Posterior cingulate gyrus (tissue), 11 donors: ENCODE data around the gene CEP192.
"Not testable (repeated sequence)": the region's sequence is repeated elsewhere in the genome, so short reads cannot be mapped to it uniquely, and the experiment has no call there.

Experiments used
- DNase-seq, 10 donors: peaks; one replicate each; pipeline versions ENCODE4 v3.0.0 to v3.0.0-alpha.2; 2020 to 2021; ENCODE audit warnings: mixed read lengths in 3 of 10
- intact Hi-C: fragments of 100-400 bp; cut with DNase I; formaldehyde crosslinking; loops from one replicate; pipeline ENCODE4 v1.15.1; 2023

CEP192 gene, protein sequence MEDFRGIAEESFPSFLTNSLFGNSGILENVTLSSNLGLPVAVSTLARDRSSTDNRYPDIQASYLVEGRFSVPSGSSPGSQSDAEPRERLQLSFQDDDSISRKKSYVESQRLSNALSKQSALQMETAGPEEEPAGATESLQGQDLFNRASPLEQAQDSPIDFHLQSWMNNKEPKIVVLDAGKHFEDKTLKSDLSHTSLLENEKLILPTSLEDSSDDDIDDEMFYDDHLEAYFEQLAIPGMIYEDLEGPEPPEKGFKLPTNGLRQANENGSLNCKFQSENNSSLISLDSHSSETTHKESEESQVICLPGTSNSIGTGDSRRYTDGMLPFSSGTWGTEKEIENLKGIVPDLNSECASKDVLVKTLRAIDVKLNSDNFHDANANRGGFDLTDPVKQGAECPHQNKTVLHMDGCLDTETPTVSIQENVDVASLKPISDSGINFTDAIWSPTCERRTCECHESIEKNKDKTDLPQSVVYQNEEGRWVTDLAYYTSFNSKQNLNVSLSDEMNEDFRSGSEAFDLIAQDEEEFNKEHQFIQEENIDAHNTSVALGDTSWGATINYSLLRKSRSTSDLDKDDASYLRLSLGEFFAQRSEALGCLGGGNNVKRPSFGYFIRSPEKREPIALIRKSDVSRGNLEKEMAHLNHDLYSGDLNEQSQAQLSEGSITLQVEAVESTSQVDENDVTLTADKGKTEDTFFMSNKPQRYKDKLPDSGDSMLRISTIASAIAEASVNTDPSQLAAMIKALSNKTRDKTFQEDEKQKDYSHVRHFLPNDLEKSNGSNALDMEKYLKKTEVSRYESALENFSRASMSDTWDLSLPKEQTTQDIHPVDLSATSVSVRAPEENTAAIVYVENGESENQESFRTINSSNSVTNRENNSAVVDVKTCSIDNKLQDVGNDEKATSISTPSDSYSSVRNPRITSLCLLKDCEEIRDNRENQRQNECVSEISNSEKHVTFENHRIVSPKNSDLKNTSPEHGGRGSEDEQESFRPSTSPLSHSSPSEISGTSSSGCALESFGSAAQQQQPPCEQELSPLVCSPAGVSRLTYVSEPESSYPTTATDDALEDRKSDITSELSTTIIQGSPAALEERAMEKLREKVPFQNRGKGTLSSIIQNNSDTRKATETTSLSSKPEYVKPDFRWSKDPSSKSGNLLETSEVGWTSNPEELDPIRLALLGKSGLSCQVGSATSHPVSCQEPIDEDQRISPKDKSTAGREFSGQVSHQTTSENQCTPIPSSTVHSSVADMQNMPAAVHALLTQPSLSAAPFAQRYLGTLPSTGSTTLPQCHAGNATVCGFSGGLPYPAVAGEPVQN (N-terminal part only)

DNA sequence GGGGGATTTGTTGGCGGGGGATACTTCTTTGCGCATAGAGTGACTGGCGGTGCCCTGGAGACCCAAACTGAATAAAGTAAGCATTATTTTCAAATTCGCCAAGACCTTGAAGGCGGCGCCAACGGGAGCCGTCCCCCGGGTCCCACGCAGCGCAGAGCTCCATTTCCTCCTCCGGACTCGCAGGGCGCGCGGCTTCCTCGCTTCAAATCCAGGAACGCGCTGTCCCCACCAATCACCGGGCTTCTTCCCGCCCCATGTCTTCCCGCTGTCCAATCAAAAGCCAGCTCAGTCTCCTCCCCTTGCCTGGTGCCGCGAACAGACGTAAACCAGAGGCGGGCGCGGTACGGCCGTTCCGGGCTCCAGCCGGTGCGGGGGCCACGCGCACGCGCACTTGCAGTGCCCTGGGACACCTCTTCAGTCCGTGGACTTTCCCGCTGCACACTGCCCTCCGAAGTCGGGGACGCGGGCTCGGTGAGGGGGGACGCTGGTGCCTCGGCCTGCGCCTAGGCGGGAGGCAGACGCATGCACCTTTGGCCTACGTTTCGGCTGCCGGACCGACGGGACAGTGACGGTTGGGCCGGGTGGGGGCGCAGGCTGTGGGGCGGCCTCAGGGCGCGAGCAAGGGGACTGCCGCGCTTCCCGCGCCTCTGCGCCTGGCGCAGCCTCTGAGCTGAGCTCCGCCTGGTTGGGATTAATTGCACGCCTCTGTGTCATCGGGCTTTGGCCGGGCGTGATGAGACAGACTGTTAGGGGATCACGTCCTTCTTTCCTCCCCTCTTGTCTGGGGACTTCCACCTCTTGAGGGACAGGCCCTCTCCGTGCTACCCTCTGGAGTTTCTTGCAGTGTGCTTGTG is at the start of gene CEP192:
Gene CEP192, plus strand, starts transcription at position 396 of the 854 bp plus-strand sequence. CDS start 8,063 bp downstream, outside the sequence.
- peak; percentile 96 to 100 (median 97) for DNase-seq
- intact Hi-C loops = loop anchor here (1.0 kb wide), 1 partner anchor 43 kb away; the partner anchor contains the start of gene SEH1L

DNA sequence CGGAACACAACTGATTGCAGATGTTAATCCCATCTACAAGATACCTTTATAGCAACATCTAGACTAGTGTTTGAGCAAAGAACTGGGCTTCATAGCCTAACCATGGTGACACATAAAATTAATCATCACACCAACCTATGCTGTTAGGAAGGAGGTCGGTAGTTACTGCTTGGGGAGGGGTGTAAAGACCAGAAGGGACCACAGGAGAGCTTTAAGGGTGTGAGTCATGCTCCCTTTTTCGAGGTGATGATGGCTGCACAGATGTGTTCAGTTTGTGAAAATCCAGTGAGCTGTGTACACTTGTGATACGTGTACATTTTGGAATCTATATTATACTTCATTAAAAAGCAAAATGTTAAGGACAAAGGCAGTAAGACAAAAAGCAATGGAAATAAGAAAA is 47.9 kb upstream of the CEP192 start:
- no peak for DNase-seq
- intact Hi-C loops = no loop called here

DNA sequence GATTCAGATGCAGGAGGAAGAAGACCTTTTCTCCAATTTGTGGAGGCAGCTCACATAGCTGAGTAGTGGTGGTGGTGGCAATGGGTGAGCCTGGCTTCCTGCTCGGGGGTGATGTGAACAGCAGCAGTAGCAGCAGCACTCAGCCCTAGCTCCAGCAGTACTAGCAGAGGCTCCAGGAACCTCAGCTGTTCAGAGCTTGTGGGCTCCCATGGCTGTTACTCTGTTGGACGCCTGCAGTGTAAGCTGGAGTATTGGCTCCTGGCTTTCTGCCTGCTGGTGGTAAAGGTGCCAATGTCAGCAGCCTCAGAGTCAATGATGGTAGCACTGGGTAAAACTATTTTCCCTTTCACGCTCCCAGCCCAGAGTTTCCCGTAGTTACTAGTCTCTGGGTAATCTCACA is 46.5 kb upstream of the CEP192 start:
- DNase-seq = peak in 2 of 10 donors; percentile 21 to 52
- intact Hi-C loops = no loop called here

DNA sequence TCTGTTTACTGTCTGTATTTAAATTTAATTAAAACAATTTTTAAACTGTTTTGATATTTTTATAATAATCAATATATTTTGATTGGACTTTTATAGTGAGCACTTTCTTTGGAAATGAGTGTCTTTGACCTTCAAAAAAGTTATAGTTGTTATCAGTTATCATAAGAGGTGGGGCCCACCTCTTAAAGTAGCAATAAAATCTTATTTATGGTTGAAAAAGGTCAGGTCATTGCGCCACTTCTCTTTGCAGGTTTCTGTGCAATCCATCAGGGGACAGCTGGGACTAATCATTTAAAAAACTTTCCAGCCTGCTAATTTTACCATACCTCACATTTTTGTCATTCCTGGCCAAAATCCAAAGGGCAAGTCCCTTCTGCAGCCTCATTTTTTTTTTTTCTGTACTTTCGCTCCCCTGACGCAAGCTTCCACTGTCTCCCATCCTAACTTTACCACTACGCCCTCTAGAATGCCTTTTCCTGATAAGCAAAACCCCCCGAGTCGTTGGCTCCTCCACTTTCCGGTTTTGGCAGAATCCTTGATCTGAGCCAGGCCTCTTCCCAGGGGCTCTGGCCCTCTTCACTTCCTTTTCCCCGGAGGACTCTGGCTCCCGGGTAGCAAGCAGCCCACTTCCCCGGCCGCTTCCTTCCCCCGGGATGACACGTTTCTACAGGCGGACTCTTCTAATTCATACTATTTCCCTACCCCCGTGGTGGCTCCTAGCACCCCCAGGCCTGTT is 44.4 kb upstream of the CEP192 start:
- intact Hi-C loops = no loop called here
- DNase-seq = peak in 6 of 10 donors; percentile 10 to 31 (median 17)

DNA sequence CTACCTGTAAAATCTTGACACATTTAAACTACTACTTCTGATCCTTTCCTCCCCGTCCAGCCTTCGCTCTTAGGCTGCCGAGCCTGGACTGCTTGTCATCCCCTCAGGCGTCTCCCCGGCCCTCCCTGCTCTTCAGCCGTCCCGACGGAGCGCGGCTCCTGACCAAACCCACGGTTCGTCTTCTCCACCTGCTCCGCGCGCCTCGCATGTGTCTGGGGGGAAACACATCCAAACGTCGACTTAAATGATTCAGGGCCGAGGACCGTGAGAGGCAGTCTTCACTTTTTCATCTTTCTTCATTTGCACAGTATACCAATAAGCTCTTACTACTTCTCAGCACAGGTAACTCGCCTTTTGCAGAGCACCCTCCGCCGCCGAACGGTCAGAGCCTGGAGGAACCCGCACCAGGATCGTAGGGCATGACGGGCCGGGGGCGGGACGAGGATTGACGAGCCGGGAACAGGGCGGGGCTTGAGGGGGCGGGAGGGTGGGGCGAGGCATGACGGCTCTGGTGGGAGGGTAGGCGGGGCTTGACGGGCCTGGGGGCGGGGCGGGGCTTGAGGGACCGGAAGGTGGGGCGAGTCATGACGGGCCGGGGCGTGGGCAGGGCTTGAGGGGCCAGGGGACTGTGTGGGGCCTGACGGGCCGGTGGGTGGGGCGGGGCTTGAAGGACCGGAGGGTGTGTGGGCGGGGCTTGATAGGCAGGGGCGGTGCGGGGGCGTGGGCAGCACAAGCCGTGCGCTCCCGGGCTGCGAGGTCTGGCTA is 43.7 kb upstream of the CEP192 start, which contains the start of gene SEH1L:
Gene SEH1L, plus strand, starts transcription at position 727 of the 765 bp plus-strand sequence. CDS start 111 bp downstream, outside the sequence.
- intact Hi-C loops = loop anchor here (1.0 to 2.0 kb wide), 2 partner anchors 44 to 65 kb away; partner anchors contain the start of gene CEP192
- peak; percentile 96 to 100 (median 99) for DNase-seq

DNA sequence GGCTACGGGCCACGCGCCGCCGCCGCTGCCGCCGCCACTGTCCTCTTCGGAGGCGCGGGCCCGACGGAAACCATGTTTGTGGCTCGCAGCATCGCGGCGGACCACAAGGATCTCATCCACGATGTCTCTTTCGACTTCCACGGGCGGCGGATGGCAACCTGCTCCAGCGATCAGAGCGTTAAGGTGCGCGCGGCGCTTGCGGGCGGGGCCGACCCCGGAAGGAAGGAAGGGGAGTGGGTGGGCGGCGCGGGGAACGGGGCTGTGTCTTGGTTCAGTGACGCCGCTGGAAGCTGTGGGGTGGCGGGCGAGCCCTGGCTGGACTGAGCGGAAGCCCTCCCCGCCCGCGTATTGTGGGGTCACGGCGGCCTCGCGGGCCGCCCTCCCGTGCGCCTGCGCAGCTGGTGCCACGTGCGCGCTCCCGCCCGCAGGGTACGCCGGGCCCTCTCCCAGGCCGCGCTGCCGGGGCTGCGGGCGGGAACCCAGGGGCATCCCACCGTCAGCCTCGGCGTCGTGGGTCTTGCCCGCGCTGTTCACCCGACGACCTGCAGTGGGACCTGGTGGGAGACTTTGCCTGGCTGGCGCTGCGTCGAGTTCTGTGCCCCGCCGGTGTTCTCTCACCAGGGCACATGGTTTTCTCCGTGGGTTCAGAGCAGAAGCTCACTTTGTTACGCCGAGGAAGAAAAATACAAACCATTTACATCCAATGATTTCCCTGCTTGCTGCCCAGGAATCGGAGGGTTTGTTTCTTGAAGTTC is 42.9 kb upstream of the CEP192 start:
- peak; percentile 78 to 98 (median 86) for DNase-seq
- intact Hi-C loops = loop anchor here (1.0 to 2.0 kb wide), 2 partner anchors 43 to 65 kb away; partner anchors contain the start of gene CEP192

DNA sequence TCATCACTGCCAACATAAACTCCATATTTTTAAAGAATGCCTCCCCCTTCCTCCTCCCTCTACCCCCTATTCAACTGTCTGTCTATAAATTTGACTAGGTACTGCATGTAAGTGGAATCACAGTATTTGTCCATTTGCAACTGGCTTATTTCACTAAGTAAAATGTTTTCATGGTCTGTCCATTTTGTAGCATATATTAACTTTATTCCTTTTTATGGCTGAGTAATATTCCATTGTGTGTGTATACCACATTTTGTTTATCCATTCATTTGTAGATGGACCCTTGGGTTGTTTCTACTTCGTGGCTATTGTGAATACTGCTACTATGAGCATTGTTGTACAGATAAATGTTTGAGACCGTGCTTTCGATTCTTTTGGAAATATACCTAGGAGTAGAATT is 32.7 kb upstream of the CEP192 start:
- intact Hi-C loops = no loop called here
- no peak for DNase-seq

DNA sequence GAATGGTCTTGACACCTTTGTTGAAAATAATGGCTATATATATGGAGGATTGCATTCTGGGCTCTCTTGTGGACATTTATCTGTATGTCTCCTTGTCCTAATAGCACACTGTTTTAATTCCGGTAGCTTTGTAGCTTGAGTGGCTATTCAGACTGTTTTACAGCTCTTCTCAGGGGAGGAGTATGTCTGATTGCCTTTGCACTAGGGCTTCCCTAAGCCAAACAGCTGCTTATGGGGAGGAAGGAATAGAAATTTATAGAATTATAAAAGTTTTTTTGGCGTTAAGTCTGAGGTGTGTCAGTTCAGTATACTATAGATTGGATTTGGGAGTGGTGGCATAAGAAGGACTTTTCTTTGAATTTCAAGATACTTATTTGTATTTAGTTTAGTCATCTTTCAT is 30.8 kb upstream of the CEP192 start:
- no peak for DNase-seq
- intact Hi-C loops = no loop called here

DNA sequence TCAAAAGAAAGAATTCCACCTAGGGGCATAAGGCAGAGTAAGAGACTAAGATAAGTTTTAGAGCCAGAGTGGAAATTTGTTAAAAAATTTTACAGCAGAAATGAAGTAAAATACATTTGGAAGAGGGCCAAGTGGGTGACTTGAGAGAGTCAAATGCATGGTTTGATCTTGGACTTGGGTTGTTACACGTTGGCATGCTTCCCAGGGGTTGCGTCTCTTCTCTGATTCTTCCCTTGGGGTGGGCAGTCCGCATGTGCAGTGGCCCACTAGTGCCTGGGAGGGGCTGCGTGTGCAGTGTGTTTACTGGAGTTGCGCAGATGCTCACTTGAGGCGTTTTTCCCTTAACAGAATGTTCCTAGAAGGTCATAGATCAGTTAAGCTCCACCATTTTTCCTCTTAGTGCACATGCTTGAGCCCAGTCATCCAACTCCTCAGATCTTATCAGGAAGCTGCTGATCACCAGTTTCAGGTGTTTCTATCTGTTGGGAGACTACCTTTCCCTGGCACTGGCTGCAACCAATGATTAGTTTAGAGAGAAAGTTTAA is 30.2 kb upstream of the CEP192 start:
- intact Hi-C loops = no loop called here
- DNase-seq = no peak

DNA sequence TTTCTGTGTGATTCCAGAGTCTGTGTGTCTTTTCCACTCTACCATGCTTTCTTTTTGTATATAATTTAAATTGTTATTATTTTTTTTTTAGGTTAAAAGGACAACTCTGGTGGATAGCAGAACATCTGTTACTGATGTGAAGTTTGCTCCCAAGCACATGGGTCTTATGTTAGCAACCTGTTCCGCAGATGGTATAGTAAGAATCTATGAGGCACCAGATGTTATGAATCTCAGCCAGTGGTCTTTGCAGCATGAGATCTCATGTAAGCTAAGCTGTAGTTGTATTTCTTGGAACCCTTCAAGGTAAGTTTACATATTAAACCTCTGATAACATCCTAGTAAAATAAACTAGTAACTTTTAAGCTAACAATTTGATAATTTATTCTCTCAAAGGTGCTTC is 28.1 kb upstream of the CEP192 start:
- intact Hi-C loops = no loop called here
- DNase-seq = no peak

DNA sequence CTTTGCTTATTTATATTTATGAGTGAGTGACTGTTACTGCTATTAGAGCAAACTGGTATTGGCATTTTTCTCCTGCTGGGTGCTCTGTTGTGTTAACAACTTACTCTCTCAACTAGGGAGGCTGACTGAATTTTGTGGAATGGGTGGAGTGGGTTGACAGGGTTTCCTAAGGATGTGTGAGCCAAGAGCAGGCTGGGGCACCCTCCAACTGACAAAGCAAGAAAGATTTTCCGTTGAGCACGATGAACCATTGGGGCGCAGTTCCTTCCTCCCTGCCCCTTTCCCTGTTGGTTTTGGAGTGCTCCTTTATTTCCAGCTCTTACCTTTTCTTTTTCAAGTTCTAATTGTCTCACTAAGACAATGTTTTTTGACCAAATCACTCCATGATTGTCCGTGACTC is 23.0 kb upstream of the CEP192 start:
- intact Hi-C loops = no loop called here
- DNase-seq = no peak

DNA sequence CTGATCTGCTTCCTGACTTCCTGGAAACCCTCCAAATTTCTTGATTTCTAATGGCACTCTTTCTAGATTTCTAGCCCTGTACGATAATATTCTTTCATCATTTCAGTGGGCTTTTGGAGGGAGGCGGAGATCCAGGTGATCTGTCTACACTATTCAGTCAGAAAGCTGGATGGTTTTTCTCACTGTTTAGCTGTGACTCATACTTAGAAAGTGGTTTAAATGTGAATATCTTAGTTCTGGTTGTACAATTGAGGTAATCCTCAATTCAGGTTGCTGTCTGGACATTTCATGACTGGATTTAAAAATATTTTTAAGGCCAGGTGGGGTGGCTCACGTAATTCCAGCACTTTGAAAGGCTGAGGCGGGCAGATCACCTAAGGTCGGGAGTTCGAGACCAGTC is 22.5 kb upstream of the CEP192 start:
- DNase-seq = no peak
- intact Hi-C loops = no loop called here

DNA sequence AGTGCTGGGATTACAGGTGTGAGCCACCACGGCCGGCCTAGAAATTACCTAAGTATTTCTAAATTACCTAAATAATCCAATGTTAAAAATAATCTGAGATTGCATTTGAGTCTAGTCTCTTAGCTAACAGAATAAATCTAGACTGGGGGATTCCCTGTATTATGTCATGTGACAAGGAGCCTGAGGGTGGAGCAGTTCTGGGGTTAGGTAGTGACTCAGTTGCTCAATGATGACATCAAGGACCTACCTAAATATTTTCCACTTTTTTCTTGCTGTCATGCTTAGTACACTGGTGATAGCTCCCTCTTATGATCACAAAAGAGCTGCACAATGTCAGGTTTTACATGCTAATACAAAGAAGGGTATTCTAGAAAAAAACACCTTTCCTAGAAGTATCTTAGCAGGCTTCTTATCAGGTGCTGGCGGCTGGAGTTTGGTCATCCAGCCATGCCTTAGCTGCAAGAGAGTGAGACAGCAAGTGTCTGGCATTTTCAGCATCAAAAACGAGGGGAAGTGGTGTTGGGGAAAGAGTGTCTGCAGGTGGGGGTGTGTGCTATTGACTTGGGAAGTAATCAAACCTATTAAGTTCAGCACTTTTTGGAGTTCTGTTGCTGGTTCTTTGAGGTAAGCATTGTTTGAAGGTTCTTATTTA is 17.5 kb upstream of the CEP192 start:
- intact Hi-C loops = no loop called here
- no peak for DNase-seq

DNA sequence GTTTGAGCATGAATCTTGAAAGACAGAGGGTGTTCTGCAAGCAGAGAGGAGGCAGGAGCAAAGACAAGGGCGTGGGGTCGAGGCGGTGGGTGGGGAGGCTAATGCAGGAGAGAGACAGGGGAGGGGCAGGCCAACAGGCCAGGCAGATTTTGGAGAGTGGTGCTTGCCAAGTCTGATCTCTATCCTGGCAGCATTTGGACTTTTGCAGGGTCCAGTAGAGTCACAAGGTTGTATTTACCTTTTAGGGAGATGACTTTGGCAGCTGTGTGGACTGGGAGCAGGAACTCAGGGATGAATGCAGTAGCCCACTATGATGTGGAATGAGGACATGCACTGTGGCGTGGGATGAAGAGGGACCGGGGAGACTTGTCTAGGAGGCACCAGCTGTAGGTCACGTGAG is 15.7 kb upstream of the CEP192 start:
- intact Hi-C loops = no loop called here
- no peak for DNase-seq

DNA sequence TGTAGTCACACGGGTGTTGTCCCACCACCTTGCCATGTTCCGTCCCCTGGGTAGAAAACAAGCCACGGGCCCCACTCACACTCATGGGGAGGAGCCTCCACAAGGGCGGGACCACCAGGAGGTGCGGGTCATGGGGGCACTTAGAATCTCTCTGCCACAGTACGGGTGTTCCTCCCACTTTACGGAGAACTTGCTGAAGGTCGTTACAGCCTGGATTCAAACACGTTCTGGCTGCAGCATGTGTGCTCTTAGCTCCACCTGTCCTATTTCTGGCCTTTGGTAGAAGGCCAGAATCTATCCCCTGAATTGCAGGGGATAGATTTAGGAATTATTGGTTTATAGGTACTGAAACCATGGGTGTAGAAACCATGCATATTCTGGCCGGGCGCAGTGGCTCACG is 14.9 kb upstream of the CEP192 start:
- DNase-seq = no peak
- intact Hi-C loops = no loop called here

DNA sequence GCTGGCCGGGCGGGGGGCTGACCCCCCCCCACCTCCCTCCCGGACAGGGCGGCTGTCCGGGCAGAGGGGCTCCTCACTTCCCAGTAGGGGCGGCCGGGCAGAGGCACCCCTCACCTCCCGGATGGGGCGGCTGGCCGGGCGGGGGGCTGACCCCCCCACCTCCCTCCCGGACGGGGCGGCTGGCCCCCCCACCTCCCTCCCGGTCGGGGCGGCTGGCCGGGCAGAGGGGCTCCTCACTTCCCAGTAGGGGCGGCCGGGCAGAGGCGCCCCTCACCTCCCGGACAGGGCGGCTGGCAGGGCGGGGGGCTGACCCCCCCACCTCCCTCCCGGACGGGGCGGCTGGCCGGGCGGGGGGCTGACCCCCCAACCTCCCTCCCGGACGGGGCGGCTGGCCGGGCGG is 11.1 kb upstream of the CEP192 start:
- DNase-seq, intact Hi-C loops: not testable (repeated sequence)
